SK-N-SH treated with all-trans-retinoic acid at 6 μM for 48 hours (cell line): ENCODE measurements around the gene SHOC2.

Experiments used
- ATAC-seq: fragments of 200-7000 bp; cut with Tn5 transposase; 3 replicates; pipeline ENCODE4 v1.9.1; 2020; ENCODE audit warnings: mild to moderate bottlenecking, moderate library complexity
- ARNTL ChIP-seq: fragments of 450-650 bp; formaldehyde crosslinking; IDR thresholded peaks from 2 replicates; pipeline ENCODE4 v1.5.0; 2020; ENCODE audit warnings: low read depth, mild to moderate bottlenecking, moderate library complexity, borderline replicate concordance
- BACH2 ChIP-seq: fragments of 250-450 bp; sonication (Bioruptor Pico); IDR thresholded peaks from 2 replicates; pipeline ENCODE4 v1.9.0; 2021; ENCODE audit warnings: mild to moderate bottlenecking, borderline replicate concordance
- CSDC2 ChIP-seq: fragments of 250-450 bp; sonication (Bioruptor Pico); IDR thresholded peaks from 2 replicates; pipeline ENCODE4 v1.5.0; 2020; ENCODE audit warnings: mild to moderate bottlenecking, moderate library complexity
- ESRRG ChIP-seq: fragments of 250-450 bp; sonication (Bioruptor Pico); IDR thresholded peaks from 2 replicates; pipeline ENCODE4 v1.6.1; 2021; ENCODE audit warnings: mild to moderate bottlenecking
- GLIS3 ChIP-seq: fragments of 250-450 bp; sonication (Bioruptor Pico); IDR thresholded peaks from 2 replicates; pipeline ENCODE4 v1.5.0; 2020; ENCODE audit warnings: mild to moderate bottlenecking, moderate library complexity
- ISL1 ChIP-seq: fragments of 250-450 bp; sonication (Bioruptor Pico); IDR thresholded peaks from 2 replicates; pipeline ENCODE4 v2.1.2; 2022; ENCODE audit warnings: mild to moderate bottlenecking, moderate library complexity
- OSR1 ChIP-seq: fragments of 250-450 bp; sonication (Bioruptor Pico); IDR thresholded peaks from 2 replicates; pipeline ENCODE4 v1.8.0; 2022; ENCODE audit warnings: moderate library complexity, mild to moderate bottlenecking, inconsistent platforms
- PPARA ChIP-seq: fragments of 250-450 bp; sonication (Bioruptor Pico); IDR thresholded peaks from 2 replicates; pipeline ENCODE4 v1.5.0; 2020; ENCODE audit warnings: mild to moderate bottlenecking, borderline replicate concordance
- RARB ChIP-seq: fragments of 250-450 bp; sonication (Bioruptor Pico); IDR thresholded peaks from 2 replicates; pipeline ENCODE4 v1.8.0; 2021; ENCODE audit warnings: mild to moderate bottlenecking, moderate library complexity
- SNAI2 ChIP-seq: fragments of 250-450 bp; sonication (Bioruptor Pico); IDR thresholded peaks from 2 replicates; pipeline ENCODE4 v1.5.0; 2020; ENCODE audit warnings: mild to moderate bottlenecking, moderate library complexity
- TCF4 ChIP-seq: fragments of 250-450 bp; sonication (Bioruptor Pico); IDR thresholded peaks from 2 replicates; pipeline ENCODE4 v1.8.0; 2021; ENCODE audit warnings: mild to moderate bottlenecking, moderate library complexity, borderline replicate concordance
- TOX ChIP-seq: fragments of 250-450 bp; sonication (Bioruptor Pico); IDR thresholded peaks from 2 replicates; pipeline ENCODE4 v1.8.0; 2021; ENCODE audit warnings: mild to moderate bottlenecking, moderate library complexity, borderline replicate concordance
- ZC3H10 ChIP-seq: fragments of 250-450 bp; sonication (Bioruptor Pico); IDR thresholded peaks from 2 replicates; pipeline ENCODE4 v1.5.1; 2021; ENCODE audit warnings: mild to moderate bottlenecking, moderate library complexity
- ZFP3 ChIP-seq: fragments of 250-450 bp; sonication (Bioruptor Pico); IDR thresholded peaks from 2 replicates; pipeline ENCODE4 v1.5.0; 2020; ENCODE audit warnings: mild to moderate bottlenecking, moderate library complexity
- ZFP30 ChIP-seq: fragments of 450-650 bp; formaldehyde crosslinking; IDR thresholded peaks from 2 replicates; pipeline ENCODE4 v1.5.0; 2022; ENCODE audit warnings: mild to moderate bottlenecking, moderate library complexity
- ZNF565 ChIP-seq: fragments of 450-650 bp; formaldehyde crosslinking; conservative IDR thresholded peaks from 2 replicates; pipeline ENCODE4 v1.5.0; 2020; ENCODE audit warnings: low read depth, mild to moderate bottlenecking, moderate library complexity
- TF ChIP-seq, protein P1 (sequence below): fragments of 250-450 bp; sonication (Bioruptor Pico); IDR thresholded peaks from 2 replicates; pipeline ENCODE4 v1.5.1; 2020; ENCODE audit warnings: low read depth, mild to moderate bottlenecking, moderate library complexity
- TF ChIP-seq, protein P2 (sequence below): fragments of 250-450 bp; sonication (Bioruptor Pico); IDR thresholded peaks from 2 replicates; pipeline ENCODE4 v1.8.0; 2020; ENCODE audit warnings: mild to moderate bottlenecking, moderate library complexity, borderline replicate concordance
- TF ChIP-seq, protein P3 (sequence below): fragments of 250-450 bp; sonication (Bioruptor Pico); IDR thresholded peaks from 2 replicates; pipeline ENCODE4 v1.8.0; 2021; ENCODE audit warnings: low read depth, mild to moderate bottlenecking, moderate library complexity, borderline replicate concordance
- TF ChIP-seq, protein P4 (sequence below): fragments of 250-450 bp; sonication (Bioruptor Pico); IDR thresholded peaks from 2 replicates; pipeline ENCODE4 v1.5.1; 2021; ENCODE audit warnings: mild to moderate bottlenecking, moderate library complexity
- TF ChIP-seq, protein P5 (sequence below): fragments of 250-450 bp; sonication (Bioruptor Pico); IDR thresholded peaks from 2 replicates; pipeline ENCODE4 v1.5.0; 2020; ENCODE audit warnings: mild to moderate bottlenecking, moderate library complexity

Gene SHOC2

DNA sequence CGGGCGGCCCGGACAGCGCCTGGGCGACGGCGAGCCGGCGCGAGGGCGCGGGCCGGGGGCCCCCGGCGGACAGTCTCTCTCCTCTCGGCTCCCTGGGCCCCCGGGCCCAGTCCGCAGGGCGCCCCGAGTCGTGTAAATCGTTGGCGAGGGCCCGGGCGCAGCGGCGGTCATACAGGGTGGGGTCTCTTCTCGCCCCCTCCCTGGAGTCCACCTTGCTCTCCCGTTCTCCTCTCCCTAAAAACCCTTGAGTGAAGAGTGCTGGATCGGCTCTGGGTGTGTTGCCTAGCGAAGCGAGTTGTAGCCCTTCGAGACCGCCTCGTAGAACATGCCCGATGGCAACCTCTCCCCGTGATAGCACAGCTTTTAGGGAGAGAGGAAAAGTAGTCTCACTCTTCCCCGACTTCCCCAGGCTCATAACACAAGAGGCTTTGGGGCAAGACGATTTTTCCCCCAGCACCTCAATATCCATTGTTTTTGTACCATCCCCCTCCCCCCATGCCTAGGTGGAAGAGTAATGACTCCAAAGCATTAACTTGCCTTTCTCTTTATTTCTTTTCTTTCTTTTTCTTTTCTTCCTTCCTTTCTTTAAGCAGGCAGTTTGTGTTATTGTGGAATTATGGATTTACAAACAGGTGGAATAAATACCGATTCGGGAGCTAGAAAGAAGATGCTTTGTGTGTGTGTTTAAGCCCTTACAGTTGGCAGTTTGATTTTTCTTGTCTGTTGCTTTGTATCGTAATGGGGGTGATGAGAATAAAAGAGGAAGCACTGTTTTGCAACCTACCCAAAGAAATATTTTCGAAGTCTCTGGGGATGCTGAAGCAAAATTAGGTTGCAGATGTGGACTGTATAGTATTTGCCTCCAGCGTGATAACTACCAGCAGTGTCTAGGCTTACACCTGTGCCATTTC lies 822 bp downstream of the SHOC2 start:
- TF ChIP-seq, protein P1, sequence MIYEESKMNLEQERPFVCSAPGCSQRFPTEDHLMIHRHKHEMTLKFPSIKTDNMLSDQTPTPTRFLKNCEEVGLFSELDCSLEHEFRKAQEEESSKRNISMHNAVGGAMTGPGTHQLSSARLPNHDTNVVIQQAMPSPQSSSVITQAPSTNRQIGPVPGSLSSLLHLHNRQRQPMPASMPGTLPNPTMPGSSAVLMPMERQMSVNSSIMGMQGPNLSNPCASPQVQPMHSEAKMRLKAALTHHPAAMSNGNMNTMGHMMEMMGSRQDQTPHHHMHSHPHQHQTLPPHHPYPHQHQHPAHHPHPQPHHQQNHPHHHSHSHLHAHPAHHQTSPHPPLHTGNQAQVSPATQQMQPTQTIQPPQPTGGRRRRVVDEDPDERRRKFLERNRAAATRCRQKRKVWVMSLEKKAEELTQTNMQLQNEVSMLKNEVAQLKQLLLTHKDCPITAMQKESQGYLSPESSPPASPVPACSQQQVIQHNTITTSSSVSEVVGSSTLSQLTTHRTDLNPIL (CRISPR knock-in tag), result no peak
- TF ChIP-seq, protein P2, sequence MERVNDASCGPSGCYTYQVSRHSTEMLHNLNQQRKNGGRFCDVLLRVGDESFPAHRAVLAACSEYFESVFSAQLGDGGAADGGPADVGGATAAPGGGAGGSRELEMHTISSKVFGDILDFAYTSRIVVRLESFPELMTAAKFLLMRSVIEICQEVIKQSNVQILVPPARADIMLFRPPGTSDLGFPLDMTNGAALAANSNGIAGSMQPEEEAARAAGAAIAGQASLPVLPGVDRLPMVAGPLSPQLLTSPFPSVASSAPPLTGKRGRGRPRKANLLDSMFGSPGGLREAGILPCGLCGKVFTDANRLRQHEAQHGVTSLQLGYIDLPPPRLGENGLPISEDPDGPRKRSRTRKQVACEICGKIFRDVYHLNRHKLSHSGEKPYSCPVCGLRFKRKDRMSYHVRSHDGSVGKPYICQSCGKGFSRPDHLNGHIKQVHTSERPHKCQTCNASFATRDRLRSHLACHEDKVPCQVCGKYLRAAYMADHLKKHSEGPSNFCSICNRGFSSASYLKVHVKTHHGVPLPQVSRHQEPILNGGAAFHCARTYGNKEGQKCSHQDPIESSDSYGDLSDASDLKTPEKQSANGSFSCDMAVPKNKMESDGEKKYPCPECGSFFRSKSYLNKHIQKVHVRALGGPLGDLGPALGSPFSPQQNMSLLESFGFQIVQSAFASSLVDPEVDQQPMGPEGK, result no peak
- TF ChIP-seq PPARA (CRISPR knock-in tag), result no peak
- no peak for TF ChIP-seq ZFP30 (CRISPR knock-in tag)
- TF ChIP-seq ISL1 (CRISPR knock-in tag), result no peak
- TF ChIP-seq, protein P3, sequence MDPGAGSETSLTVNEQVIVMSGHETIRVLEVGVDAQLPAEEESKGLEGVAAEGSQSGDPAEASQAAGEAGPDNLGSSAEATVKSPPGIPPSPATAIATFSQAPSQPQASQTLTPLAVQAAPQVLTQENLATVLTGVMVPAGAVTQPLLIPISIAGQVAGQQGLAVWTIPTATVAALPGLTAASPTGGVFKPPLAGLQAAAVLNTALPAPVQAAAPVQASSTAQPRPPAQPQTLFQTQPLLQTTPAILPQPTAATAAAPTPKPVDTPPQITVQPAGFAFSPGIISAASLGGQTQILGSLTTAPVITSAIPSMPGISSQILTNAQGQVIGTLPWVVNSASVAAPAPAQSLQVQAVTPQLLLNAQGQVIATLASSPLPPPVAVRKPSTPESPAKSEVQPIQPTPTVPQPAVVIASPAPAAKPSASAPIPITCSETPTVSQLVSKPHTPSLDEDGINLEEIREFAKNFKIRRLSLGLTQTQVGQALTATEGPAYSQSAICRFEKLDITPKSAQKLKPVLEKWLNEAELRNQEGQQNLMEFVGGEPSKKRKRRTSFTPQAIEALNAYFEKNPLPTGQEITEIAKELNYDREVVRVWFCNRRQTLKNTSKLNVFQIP, result no peak
- TF ChIP-seq GLIS3, result no peak
- no peak for ATAC-seq

DNA sequence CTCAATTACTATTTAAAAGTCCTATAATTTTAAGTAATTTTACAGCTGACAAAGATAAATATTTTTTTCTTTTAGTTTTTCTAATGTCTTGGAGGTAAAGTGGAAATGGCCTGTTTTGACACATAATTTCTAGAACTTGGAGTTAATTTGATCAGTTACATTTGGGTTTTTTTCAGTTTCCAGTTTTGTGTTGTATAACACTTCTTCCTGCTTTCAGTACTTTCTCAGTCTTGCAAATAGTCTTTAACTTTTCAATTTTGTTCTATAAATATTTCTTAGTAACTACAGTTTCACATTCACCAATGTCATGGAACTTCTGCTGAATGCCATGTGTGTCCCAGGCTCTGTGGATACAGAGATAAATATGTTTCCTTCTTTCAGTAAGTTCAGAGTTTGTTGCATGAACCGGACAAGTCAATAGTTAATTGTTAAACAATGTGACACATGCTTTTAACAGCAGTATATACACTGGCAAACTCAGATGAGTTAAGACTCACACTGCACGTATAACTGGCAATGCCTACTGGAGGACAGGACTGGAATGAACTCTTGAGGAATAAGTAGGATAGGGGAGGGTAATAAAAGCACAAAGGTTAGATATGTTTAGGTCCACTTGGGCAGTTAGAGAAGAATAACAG lies 4.6 kb downstream of the SHOC2 start:
- TF ChIP-seq ZFP30 (CRISPR knock-in tag) (no peak), OSR1 (CRISPR knock-in tag) (no peak), ESRRG (no peak), BACH2 (CRISPR knock-in tag) (no peak), GLIS3 (no peak), TCF4 (no peak), ZC3H10 (no peak), ZFP3 (CRISPR knock-in tag) (no peak), SNAI2 (CRISPR knock-in tag) (no peak), RARB (CRISPR knock-in tag) (no peak), ARNTL (CRISPR knock-in tag) (no peak), ZNF565 (CRISPR knock-in tag) (no peak), ISL1 (CRISPR knock-in tag) (no peak), PPARA (CRISPR knock-in tag) (no peak)
- TF ChIP-seq, protein P1 (CRISPR knock-in tag), result no peak
- TF ChIP-seq, protein P2, result no peak
- ATAC-seq, result no peak

DNA sequence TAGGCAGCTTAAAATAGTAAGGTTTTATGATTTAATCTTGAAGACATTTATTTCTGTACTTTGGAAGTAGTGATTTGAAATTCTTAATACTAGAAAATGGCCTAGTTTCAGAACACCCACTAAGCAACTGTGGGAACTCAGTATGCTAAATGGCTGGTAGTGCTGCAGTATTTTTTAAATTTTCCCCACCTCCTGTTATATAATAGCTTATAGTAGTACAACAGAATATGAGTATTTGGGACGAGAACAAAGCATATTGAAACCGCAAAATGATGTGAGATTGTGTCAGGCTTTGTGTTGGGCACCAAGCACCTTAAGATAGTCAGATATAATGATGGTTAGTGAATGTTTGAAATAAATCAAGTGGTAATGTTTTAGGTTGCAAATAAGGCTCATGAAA lies 8.1 kb downstream of the SHOC2 start:
- no peak for ATAC-seq

More for the DNA sequence above, 8.1 kb downstream of the SHOC2 start:
- TF ChIP-seq CSDC2 (no peak), ZC3H10 (no peak), TCF4 (no peak), TOX (CRISPR knock-in tag) (no peak), GLIS3 (no peak), PPARA (CRISPR knock-in tag) (no peak), ARNTL (CRISPR knock-in tag) (no peak), SNAI2 (CRISPR knock-in tag) (no peak), ISL1 (CRISPR knock-in tag) (no peak), RARB (CRISPR knock-in tag) (no peak)
- TF ChIP-seq, protein P3, result no peak
- TF ChIP-seq, protein P4, sequence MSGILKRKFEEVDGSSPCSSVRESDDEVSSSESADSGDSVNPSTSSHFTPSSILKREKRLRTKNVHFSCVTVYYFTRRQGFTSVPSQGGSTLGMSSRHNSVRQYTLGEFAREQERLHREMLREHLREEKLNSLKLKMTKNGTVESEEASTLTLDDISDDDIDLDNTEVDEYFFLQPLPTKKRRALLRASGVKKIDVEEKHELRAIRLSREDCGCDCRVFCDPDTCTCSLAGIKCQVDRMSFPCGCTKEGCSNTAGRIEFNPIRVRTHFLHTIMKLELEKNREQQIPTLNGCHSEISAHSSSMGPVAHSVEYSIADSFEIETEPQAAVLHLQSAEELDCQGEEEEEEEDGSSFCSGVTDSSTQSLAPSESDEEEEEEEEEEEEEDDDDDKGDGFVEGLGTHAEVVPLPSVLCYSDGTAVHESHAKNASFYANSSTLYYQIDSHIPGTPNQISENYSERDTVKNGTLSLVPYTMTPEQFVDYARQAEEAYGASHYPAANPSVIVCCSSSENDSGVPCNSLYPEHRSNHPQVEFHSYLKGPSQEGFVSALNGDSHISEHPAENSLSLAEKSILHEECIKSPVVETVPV, result no peak
- TF ChIP-seq, protein P5, sequence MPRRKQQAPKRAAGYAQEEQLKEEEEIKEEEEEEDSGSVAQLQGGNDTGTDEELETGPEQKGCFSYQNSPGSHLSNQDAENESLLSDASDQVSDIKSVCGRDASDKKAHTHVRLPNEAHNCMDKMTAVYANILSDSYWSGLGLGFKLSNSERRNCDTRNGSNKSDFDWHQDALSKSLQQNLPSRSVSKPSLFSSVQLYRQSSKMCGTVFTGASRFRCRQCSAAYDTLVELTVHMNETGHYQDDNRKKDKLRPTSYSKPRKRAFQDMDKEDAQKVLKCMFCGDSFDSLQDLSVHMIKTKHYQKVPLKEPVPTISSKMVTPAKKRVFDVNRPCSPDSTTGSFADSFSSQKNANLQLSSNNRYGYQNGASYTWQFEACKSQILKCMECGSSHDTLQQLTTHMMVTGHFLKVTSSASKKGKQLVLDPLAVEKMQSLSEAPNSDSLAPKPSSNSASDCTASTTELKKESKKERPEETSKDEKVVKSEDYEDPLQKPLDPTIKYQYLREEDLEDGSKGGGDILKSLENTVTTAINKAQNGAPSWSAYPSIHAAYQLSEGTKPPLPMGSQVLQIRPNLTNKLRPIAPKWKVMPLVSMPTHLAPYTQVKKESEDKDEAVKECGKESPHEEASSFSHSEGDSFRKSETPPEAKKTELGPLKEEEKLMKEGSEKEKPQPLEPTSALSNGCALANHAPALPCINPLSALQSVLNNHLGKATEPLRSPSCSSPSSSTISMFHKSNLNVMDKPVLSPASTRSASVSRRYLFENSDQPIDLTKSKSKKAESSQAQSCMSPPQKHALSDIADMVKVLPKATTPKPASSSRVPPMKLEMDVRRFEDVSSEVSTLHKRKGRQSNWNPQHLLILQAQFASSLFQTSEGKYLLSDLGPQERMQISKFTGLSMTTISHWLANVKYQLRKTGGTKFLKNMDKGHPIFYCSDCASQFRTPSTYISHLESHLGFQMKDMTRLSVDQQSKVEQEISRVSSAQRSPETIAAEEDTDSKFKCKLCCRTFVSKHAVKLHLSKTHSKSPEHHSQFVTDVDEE (CRISPR knock-in tag), result no peak
- TF ChIP-seq, all 23 proteins: peak for 0
